HG03159 (cell line): Measurements from ENCODE around the gene SIX6.
"Not testable (repeated sequence)": the region's sequence is repeated elsewhere in the genome, so short reads cannot be mapped to it uniquely, and the experiment has no call there.

Experiments
- ATAC-seq: cut with Tn5 transposase; IDR thresholded peaks from one replicate; pipeline ENCODE4 v1.9.1; 2021; ENCODE audit warnings: mild to moderate bottlenecking, moderate library complexity; ENCODE audit not compliant: unreplicated experiment

Gene SIX6

GRCh38 chr14:60508707-60509437, at the start of gene SIX6:
TSS of gene SIX6 (plus strand) at chr14:60509146. CDS start at chr14:60509399, 253 bp downstream.
- no peak for ATAC-seq

- not testable (repeated sequence) for ATAC-seq
Observed at GRCh38 chr14:60480248-60480647, 28.7 kb upstream of the SIX6 start.

- no peak for ATAC-seq
Observed at GRCh38 chr14:60482743-60483142, 26.2 kb upstream of the SIX6 start.

GRCh38 chr14:60485057-60485597, 23.8 kb upstream of the SIX6 start:
- ATAC-seq: no peak

GRCh38 chr14:60485598-60486251, 23.2 kb upstream of the SIX6 start, which contains the start of gene C14orf39:
TSS of gene C14orf39 (minus strand) at chr14:60486063. CDS start at chr14:60485078, 985 bp downstream.
- no peak for ATAC-seq

GRCh38 chr14:60487211-60487610, 21.7 kb upstream of the SIX6 start:
- ATAC-seq: no peak

- ATAC-seq: no peak
Observed at GRCh38 chr14:60488175-60488574, 20.8 kb upstream of the SIX6 start.

- ATAC-seq: no peak
Observed at GRCh38 chr14:60490270-60490669, 18.7 kb upstream of the SIX6 start.

GRCh38 chr14:60495946-60496345, 13.0 kb upstream of the SIX6 start:
- ATAC-seq: no peak

- ATAC-seq: no peak
Observed at GRCh38 chr14:60502541-60502940, 6.4 kb upstream of the SIX6 start.

- no peak for ATAC-seq
Observed at GRCh38 chr14:60505448-60505847, 3.5 kb upstream of the SIX6 start.

- no peak for ATAC-seq
Observed at GRCh38 chr14:60506010-60506409, 2.9 kb upstream of the SIX6 start.

- ATAC-seq: no peak
Observed at GRCh38 chr14:60506462-60506984, 2.4 kb upstream of the SIX6 start.

GRCh38 chr14:60506985-60507829, 1.7 kb upstream of the SIX6 start:
- no peak for ATAC-seq

- ATAC-seq: no peak
Observed at GRCh38 chr14:60508363-60508706, 611 bp upstream of the SIX6 start.

- no peak for ATAC-seq
Observed at GRCh38 chr14:60509438-60510253, 700 bp downstream of the SIX6 start.

- ATAC-seq: no peak
Observed at GRCh38 chr14:60510254-60510950, 1.5 kb downstream of the SIX6 start.

- no peak for ATAC-seq
Observed at GRCh38 chr14:60510951-60511599, 2.1 kb downstream of the SIX6 start.

GRCh38 chr14:60512126-60512525, 3.2 kb downstream of the SIX6 start:
- no peak for ATAC-seq
